Naive thymus-derived CD8-positive, alpha-beta T cell (primary cell): ENCODE data around the gene RPS27L. TPM values are rescaled to one million over a fixed set of nuclear protein-coding genes. Genes with fewer than 3 reads are reported as not detected.

Experiments
- ATAC-seq, 2 donors: fragments of 150-1000 bp; cut with Tn5 transposase in 1 of 2; sonication (Bioruptor Pico), chemical (Tn5 transposase) in 1 of 2; 1 replicate in 1 of 2; 2 replicates in 1 of 2; pipeline ENCODE4 v1.10.0; 2021; ENCODE audit warnings: mild to moderate bottlenecking in 2 of 2, moderate library complexity in 2 of 2
- POLR2A ChIA-PET: fragments of 350-600 bp; sonication (Branson Sonifier 250); formaldehyde crosslinking; loops from one replicate; lab custom pipeline; 2021; ENCODE audit warnings: antibody characterized with exemption; lab: Charles Lee
- DNase-seq, 10 donors: peaks; one replicate each; pipeline versions ENCODE4 v3.0.0 to v3.0.0-alpha.2; 2020 to 2022
- H3K27ac Mint-ChIP-seq, 10 donors: one replicate each; pipeline ENCODE4 v1.8.0; 2020 to 2022; ENCODE audit warnings: mild to moderate bottlenecking in 10 of 10, mixed read lengths in 10 of 10, moderate library complexity in 4 of 10, inconsistent platforms in 1 of 10
- H3K27me3 Mint-ChIP-seq, 5 donors: one replicate each; pipeline ENCODE4 v1.8.0; 2021 to 2022; ENCODE audit warnings: mixed read lengths in 5 of 5
- H3K36me3 Mint-ChIP-seq, 3 donors: one replicate each; pipeline ENCODE4 v1.8.0; 2020 to 2022; ENCODE audit warnings: mixed read lengths in 3 of 3, mild to moderate bottlenecking in 2 of 3, inconsistent platforms in 1 of 3
- H3K4me1 Mint-ChIP-seq, 4 donors: one replicate each; pipeline ENCODE4 v1.8.0; 2021 to 2022; ENCODE audit warnings: mixed read lengths in 4 of 4
- H3K4me3 Mint-ChIP-seq, 10 donors: one replicate each; pipeline ENCODE4 v1.8.0; 2020 to 2022; ENCODE audit warnings: mild to moderate bottlenecking in 10 of 10, mixed read lengths in 10 of 10, moderate library complexity in 6 of 10, inconsistent platforms in 1 of 10
- H3K9me3 Mint-ChIP-seq, 9 donors: one replicate each; pipeline ENCODE4 v1.8.0; 2020 to 2022; ENCODE audit warnings: mixed read lengths in 9 of 9, mild to moderate bottlenecking in 3 of 9, inconsistent platforms in 1 of 9, moderate library complexity in 1 of 9
- polyA plus RNA-seq, 3 donors: library from polyadenylated mRNA; unstranded; fragments of 300-500 nt; fragmentation: Illumina TruSeq; gene quantifications; one replicate each; pipeline ENCODE4 v1.2.3, GENCODE V29; 2021
- total RNA-seq, 8 experiments: library from RNA in 2 of 8; stranded (reverse) in 2 of 8; gene quantifications; one replicate each; pipeline ENCODE4 v1.2.3 and lab custom pipeline; 2021 to 2026

RPS27L gene
- total and polyA plus RNA-seq, 5 experiments from 2014 or later = 139 to 221 (median 143) TPM

DNA sequence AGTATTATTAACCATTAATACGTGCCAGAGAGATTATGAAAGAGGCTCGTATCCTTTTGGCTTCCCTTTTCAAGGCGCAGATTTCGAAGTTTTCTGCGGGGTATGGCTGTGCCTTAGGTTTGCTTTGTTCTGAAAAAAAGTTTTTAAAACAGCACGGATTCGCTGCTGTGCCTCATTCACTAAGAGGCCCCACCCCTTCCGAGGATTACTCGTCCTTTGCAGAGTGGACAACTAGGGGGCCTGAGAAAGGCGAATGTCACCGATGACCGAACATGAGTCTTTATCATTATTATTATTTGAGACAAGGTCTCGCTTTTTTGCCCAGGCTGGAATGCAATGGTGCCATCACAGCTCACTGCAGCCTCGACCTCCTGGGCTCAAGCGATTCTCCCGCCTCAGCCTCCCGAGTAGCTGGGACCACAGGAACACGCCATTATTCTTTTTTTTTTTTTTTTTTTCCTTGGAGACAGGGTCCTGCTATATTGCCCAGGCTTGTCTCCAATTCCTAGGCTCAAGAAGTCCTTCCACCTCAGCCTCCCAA is 684 bp upstream of the RPS27L start:
- peak overlapping the region; percentile 37 to 97 (median 92) for H3K27ac Mint-ChIP-seq
- H3K4me1 Mint-ChIP-seq = peaks cover 3 to 30% (median 20%) of the 10 kb centered on the region in 4 donors
- peak overlapping the region; percentile 76 to 100 (median 89) for H3K4me3 Mint-ChIP-seq
- POLR2A ChIA-PET = interaction anchor here (0.6 to 3.1 kb wide), 17 partner anchors 8 to 443 kb away, joined by 3 to 56 read pairs (median 3); partner anchors contain the start of genes APH1B, LACTB and RAB8B
- H3K9me3 Mint-ChIP-seq = no peaks in the 10 kb centered on the region
- ATAC-seq (peak; percentile 24 to 43), DNase-seq (peak in 4 of 10 donors; percentile 11 to 39 (median 24))
- no peaks in the 10 kb centered on the region for H3K27me3 Mint-ChIP-seq
- peaks cover 0 to 16% (median 0%) of the 10 kb centered on the region in 3 donors for H3K36me3 Mint-ChIP-seq

GRCh38 chr15:63156755-63157117 is 541 bp downstream of the RPS27L start:
- H3K4me1 Mint-ChIP-seq = peaks cover 3 to 30% (median 20%) of the 10 kb centered on the region in 4 donors
- peaks cover 0 to 23% (median 0%) of the 10 kb centered on the region in 3 donors for H3K36me3 Mint-ChIP-seq
- peak overlapping the region; percentile 94 to 99 (median 98) for H3K27ac Mint-ChIP-seq
- H3K9me3 Mint-ChIP-seq = no peaks in the 10 kb centered on the region
- POLR2A ChIA-PET = interaction anchor here (0.6 to 3.1 kb wide), 17 partner anchors 10 to 444 kb away, joined by 3 to 56 read pairs (median 4); partner anchors contain the start of genes APH1B, LACTB and RAB8B
- no peak for ATAC-seq
- peak in 1 of 10 donors; percentile 8 for DNase-seq
- no peaks in the 10 kb centered on the region for H3K27me3 Mint-ChIP-seq
- H3K4me3 Mint-ChIP-seq = peak overlapping the region; percentile 97 to 100 (median 99)

- H3K36me3 Mint-ChIP-seq = peaks cover 0 to 29% (median 0%) of the 10 kb centered on the region in 3 donors
- peak overlapping the region; percentile 94 to 99 (median 98) for H3K27ac Mint-ChIP-seq
- DNase-seq = no peak
Measured at GRCh38 chr15:63156086-63156710, 1.1 kb downstream of the RPS27L start.

GRCh38 chr15:63155486-63155885 is 1.8 kb downstream of the RPS27L start:
- ATAC-seq (no peak), DNase-seq (no peak)
- POLR2A ChIA-PET = interaction anchor here (0.8 to 3.1 kb wide), 3 partner anchors 33 to 77 kb away, joined by 3 to 56 read pairs (median 14); partner anchors contain the start of gene RAB8B
- Mint-ChIP-seq H3K27me3 (no peaks in the 10 kb centered on the region), H3K36me3 (peaks cover 0 to 29% (median 0%) of the 10 kb centered on the region in 3 donors), H3K4me3 (peak overlapping the region; percentile 31 to 100 (median 99)), H3K9me3 (no peaks in the 10 kb centered on the region), H3K4me1 (peaks cover 3 to 30% (median 20%) of the 10 kb centered on the region in 4 donors), H3K27ac (peak overlapping the region in 5 of 10 donors; percentile 25 to 97 (median 45))

More at GRCh38 chr15:63156086-63156710, 1.1 kb downstream of the RPS27L start:
- Mint-ChIP-seq H3K9me3 (no peaks in the 10 kb centered on the region), H3K4me3 (peak overlapping the region; percentile 97 to 100 (median 99)), H3K4me1 (peaks cover 3 to 30% (median 20%) of the 10 kb centered on the region in 4 donors), H3K27me3 (no peaks in the 10 kb centered on the region)
- POLR2A ChIA-PET = interaction anchor here (0.8 to 3.1 kb wide), 12 partner anchors 9 to 342 kb away, joined by 3 to 56 read pairs (median 4); partner anchors contain the start of genes APH1B, LACTB and RAB8B
- ATAC-seq = no peak

- Mint-ChIP-seq H3K9me3 (no peaks in the 10 kb centered on the region), H3K4me1 (peaks cover 6 to 22% (median 18%) of the 10 kb centered on the region in 4 donors), H3K36me3 (peaks cover 0 to 60% (median 11%) of the 10 kb centered on the region in 3 donors), H3K27ac (peak overlapping the region in 2 of 10 donors; percentile 16 to 27), H3K4me3 (no peak overlapping the region), H3K27me3 (no peaks in the 10 kb centered on the region)
- POLR2A ChIA-PET = no interaction called here
- ATAC-seq = no peak
- no peak for DNase-seq
Measured at GRCh38 chr15:63151665-63152064, 5.6 kb downstream of the RPS27L start.

GRCh38 chr15:63146684-63147083 is 10.6 kb downstream of the RPS27L start:
- H3K4me3 Mint-ChIP-seq = no peak overlapping the region
- ATAC-seq (peak in 1 of 2 donors; percentile 20), DNase-seq (no peak)
- POLR2A ChIA-PET = interaction anchor here (0.7 to 2.1 kb wide), 3 partner anchors 11 to 98 kb away, joined by 3 to 8 read pairs (median 3); partner anchors contain the start of gene RPS27L
- H3K9me3 Mint-ChIP-seq = no peaks in the 10 kb centered on the region
- H3K4me1 Mint-ChIP-seq = peaks cover 0 to 16% (median 3%) of the 10 kb centered on the region in 4 donors
- no peaks in the 10 kb centered on the region for H3K27me3 Mint-ChIP-seq
- peaks cover 0 to 45% (median 11%) of the 10 kb centered on the region in 3 donors for H3K36me3 Mint-ChIP-seq
- peak overlapping the region in 3 of 10 donors; percentile 51 to 79 (median 78) for H3K27ac Mint-ChIP-seq

GRCh38 chr15:63145426-63145825 is 11.9 kb downstream of the RPS27L start:
- ATAC-seq = no peak
- no peak for DNase-seq
- Mint-ChIP-seq H3K36me3 (peaks cover 0 to 44% (median 11%) of the 10 kb centered on the region in 3 donors), H3K27me3 (no peaks in the 10 kb centered on the region), H3K4me1 (peaks cover 0 to 16% (median 3%) of the 10 kb centered on the region in 4 donors), H3K27ac (peak overlapping the region in 1 of 10 donors; percentile 57), H3K4me3 (no peak overlapping the region), H3K9me3 (no peaks in the 10 kb centered on the region)
- POLR2A ChIA-PET = no interaction called here

DNA sequence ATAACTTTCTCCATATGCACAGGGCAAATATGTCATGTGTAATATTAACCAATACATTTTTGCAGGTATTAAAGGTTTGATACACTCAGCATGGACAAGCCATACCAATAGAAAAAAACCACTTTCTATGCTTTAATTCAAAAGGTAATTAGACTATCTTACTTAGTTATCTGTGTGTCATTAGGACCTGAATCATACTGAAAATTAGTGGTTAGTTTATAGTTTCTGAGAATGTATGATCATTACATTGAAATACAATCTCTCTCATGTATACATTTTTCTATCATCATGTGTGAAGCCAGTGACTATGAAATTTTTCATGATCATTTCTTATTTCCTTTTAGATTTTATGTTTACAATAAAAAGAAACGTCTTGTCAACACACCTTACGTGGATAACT is 16.3 kb downstream of the RPS27L start:
- no peaks in the 10 kb centered on the region for H3K27me3 Mint-ChIP-seq
- H3K9me3 Mint-ChIP-seq = no peaks in the 10 kb centered on the region
- peak overlapping the region in 1 of 10 donors; percentile 15 for H3K27ac Mint-ChIP-seq
- H3K4me3 Mint-ChIP-seq = no peak overlapping the region
- H3K4me1 Mint-ChIP-seq = peaks cover 0 to 5% (median 2%) of the 10 kb centered on the region in 4 donors
- no peak for ATAC-seq
- no peak for DNase-seq
- POLR2A ChIA-PET = no interaction called here
- H3K36me3 Mint-ChIP-seq = peaks cover 0 to 18% (median 0%) of the 10 kb centered on the region in 3 donors

DNA sequence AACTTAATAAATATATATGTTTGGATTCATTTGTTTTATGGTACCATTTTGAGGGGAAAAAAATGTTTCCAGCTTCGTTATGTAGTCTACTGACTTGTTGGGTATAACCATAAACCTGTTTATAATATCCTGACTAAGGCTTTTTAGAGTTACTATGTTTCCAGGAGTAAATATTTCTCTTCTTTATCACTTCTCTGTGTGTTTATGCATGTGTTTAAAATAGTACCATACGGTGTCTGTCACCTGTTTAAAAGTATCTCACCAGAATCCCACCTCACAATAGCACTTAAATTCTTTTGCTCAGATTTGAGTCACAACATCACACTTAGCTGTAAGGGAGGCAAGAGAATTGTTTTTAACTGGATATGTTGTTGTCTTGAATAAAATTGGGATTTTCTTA is 20.5 kb downstream of the RPS27L start:
- H3K27ac Mint-ChIP-seq = peak overlapping the region in 1 of 10 donors; percentile 37
- POLR2A ChIA-PET = interaction anchor here (0.5 kb wide), 1 partner anchor 127 kb away, joined by 3 read pairs; no protein-coding TSS in a partner anchor
- no peak overlapping the region for H3K4me3 Mint-ChIP-seq
- DNase-seq (no peak), ATAC-seq (no peak)
- peaks cover 0 to 16% (median 0%) of the 10 kb centered on the region in 3 donors for H3K36me3 Mint-ChIP-seq
- H3K27me3 Mint-ChIP-seq = no peaks in the 10 kb centered on the region
- H3K4me1 Mint-ChIP-seq = peaks cover 0 to 12% (median under 1%) of the 10 kb centered on the region in 4 donors
- no peaks in the 10 kb centered on the region for H3K9me3 Mint-ChIP-seq

GRCh38 chr15:63135804-63136203 is 21.5 kb downstream of the RPS27L start:
- POLR2A ChIA-PET = no interaction called here
- ATAC-seq = no peak

DNA sequence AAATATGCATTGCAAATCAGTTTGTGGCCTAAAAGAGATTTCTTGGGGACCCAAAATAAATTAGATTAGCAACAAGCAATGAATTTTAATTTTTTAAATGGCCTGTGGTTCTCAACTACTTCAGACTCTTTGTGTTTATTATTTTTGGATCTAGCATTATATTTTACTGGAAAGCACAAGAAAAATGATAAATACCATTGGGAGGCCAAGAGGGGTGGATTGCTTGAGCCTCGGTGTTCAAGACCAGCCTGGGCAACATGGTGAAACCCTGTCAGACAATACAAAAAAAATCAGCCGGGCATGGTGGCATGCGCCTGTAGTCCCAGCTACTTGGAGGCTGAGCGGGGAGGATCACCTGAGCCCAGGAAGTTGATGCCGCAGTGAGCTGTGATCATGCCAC is 22.0 kb downstream of the RPS27L start:
- ATAC-seq (no peak), DNase-seq (no peak)
- peak overlapping the region in 1 of 10 donors; percentile 71 for H3K27ac Mint-ChIP-seq
- H3K4me1 Mint-ChIP-seq = peaks cover 0 to 12% (median under 1%) of the 10 kb centered on the region in 4 donors
- POLR2A ChIA-PET = no interaction called here
- no peaks in the 10 kb centered on the region for H3K9me3 Mint-ChIP-seq
- H3K36me3 Mint-ChIP-seq = peaks cover 0 to 21% (median 6%) of the 10 kb centered on the region in 3 donors
- H3K4me3 Mint-ChIP-seq = no peak overlapping the region
- H3K27me3 Mint-ChIP-seq = no peaks in the 10 kb centered on the region

More at GRCh38 chr15:63135804-63136203, 21.5 kb downstream of the RPS27L start:
- DNase-seq = no peak
- Mint-ChIP-seq H3K27me3 (no peaks in the 10 kb centered on the region), H3K9me3 (no peaks in the 10 kb centered on the region), H3K4me3 (no peak overlapping the region), H3K4me1 (peaks cover 0 to 12% (median under 1%) of the 10 kb centered on the region in 4 donors), H3K27ac (peak overlapping the region in 1 of 10 donors; percentile 71), H3K36me3 (peaks cover 0 to 16% (median 3%) of the 10 kb centered on the region in 3 donors)

DNA sequence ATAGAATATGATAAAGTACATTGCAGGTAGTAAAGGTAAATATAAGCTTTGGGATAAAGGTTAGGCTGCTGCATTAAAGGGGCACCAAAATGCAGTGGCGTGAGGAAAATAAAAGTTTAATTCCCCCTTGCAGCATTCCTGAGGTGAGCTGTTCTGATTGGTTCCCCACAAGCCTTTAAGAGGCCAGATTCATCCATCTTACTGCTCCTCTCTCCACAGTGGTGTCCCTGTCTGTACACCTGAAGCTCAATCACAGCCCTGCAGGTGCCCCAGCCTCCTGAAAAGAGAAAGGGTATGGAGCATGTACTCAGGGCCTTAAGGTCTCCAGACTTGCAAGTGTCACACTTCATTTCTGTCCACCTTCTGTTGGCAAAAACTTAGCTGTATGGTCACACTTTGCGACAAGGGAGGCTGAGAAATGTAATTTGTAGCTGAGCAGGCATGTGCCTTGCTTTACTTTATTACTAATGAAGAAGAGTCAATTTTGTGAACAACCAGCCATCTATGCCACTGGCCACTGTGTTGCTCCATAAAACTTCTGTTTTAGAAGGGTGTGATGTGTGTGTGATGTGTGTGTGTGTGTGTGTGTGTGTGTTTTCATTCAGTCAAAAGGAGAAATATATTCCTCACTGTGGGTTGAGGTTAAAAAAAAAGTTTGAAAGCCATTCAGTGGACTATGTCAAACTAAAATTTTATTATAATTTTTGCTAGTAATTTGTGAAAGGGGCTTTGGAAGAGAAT is 22.9 kb downstream of the RPS27L start:
- Mint-ChIP-seq H3K4me1 (peaks cover 0 to 12% (median under 1%) of the 10 kb centered on the region in 4 donors), H3K27me3 (no peaks in the 10 kb centered on the region), H3K27ac (no peak overlapping the region), H3K4me3 (no peak overlapping the region), H3K9me3 (no peaks in the 10 kb centered on the region), H3K36me3 (peaks cover 0 to 28% (median 6%) of the 10 kb centered on the region in 3 donors)
- DNase-seq = no peak
- POLR2A ChIA-PET = no interaction called here
- ATAC-seq = no peak
